Liver (tissue), 3 donors: ENCODE data around the gene AFP.

ENCODE experiments used
- FOXA1 ChIP-seq: IDR thresholded peaks from 2 replicates; pipeline ENCODE4 v1.6.1; 2016; ENCODE audit warnings: antibody characterized with exemption
- GABPA ChIP-seq, 2 donors: IDR thresholded peaks in 1 of 2; conservative IDR thresholded peaks in 1 of 2; 2 replicates each; pipeline ENCODE4 v1.6.1; 2016; ENCODE audit warnings: antibody characterized with exemption in 2 of 2, mild to moderate bottlenecking in 1 of 2, moderate library complexity in 1 of 2
- JUND ChIP-seq, 2 donors: IDR thresholded peaks; 2 replicates each; pipeline ENCODE4 v1.6.1; 2016; ENCODE audit warnings: antibody characterized with exemption in 2 of 2
- NR2F2 ChIP-seq: IDR thresholded peaks from 2 replicates; pipeline ENCODE4 v1.6.1; 2016; ENCODE audit warnings: antibody characterized with exemption
- TF ChIP-seq, protein P1 (sequence below): IDR thresholded peaks from 2 replicates; pipeline ENCODE4 v1.6.1; 2016; ENCODE audit warnings: antibody characterized with exemption, mild to moderate bottlenecking
- TF ChIP-seq, protein P2 (sequence below): fragments of 150-350 bp; IDR thresholded peaks from 2 replicates; pipeline ENCODE4 v1.5.1; 2017; ENCODE audit warnings: improper control_type of control experiment, low read depth, low read length; ENCODE audit not compliant: missing input control
- donor health status: healthy.
- donor health status: healthy.

DNA sequence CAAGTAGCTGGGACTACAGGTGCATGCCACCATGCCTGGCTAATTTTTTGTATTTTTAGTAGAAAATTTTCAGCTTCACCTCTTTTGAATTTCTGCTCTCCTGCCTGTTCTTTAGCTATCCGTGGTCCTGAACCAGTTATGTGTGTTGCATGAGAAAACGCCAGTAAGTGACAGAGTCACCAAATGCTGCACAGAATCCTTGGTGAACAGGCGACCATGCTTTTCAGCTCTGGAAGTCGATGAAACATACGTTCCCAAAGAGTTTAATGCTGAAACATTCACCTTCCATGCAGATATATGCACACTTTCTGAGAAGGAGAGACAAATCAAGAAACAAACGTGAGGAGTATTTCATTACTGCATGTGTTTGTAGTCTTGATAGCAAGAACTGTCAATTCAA lies 18.0 kb upstream of the AFP start:
- TF ChIP-seq, protein P1, sequence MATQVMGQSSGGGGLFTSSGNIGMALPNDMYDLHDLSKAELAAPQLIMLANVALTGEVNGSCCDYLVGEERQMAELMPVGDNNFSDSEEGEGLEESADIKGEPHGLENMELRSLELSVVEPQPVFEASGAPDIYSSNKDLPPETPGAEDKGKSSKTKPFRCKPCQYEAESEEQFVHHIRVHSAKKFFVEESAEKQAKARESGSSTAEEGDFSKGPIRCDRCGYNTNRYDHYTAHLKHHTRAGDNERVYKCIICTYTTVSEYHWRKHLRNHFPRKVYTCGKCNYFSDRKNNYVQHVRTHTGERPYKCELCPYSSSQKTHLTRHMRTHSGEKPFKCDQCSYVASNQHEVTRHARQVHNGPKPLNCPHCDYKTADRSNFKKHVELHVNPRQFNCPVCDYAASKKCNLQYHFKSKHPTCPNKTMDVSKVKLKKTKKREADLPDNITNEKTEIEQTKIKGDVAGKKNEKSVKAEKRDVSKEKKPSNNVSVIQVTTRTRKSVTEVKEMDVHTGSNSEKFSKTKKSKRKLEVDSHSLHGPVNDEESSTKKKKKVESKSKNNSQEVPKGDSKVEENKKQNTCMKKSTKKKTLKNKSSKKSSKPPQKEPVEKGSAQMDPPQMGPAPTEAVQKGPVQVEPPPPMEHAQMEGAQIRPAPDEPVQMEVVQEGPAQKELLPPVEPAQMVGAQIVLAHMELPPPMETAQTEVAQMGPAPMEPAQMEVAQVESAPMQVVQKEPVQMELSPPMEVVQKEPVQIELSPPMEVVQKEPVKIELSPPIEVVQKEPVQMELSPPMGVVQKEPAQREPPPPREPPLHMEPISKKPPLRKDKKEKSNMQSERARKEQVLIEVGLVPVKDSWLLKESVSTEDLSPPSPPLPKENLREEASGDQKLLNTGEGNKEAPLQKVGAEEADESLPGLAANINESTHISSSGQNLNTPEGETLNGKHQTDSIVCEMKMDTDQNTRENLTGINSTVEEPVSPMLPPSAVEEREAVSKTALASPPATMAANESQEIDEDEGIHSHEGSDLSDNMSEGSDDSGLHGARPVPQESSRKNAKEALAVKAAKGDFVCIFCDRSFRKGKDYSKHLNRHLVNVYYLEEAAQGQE = peak; percentile 97
- TF ChIP-seq, protein P2, sequence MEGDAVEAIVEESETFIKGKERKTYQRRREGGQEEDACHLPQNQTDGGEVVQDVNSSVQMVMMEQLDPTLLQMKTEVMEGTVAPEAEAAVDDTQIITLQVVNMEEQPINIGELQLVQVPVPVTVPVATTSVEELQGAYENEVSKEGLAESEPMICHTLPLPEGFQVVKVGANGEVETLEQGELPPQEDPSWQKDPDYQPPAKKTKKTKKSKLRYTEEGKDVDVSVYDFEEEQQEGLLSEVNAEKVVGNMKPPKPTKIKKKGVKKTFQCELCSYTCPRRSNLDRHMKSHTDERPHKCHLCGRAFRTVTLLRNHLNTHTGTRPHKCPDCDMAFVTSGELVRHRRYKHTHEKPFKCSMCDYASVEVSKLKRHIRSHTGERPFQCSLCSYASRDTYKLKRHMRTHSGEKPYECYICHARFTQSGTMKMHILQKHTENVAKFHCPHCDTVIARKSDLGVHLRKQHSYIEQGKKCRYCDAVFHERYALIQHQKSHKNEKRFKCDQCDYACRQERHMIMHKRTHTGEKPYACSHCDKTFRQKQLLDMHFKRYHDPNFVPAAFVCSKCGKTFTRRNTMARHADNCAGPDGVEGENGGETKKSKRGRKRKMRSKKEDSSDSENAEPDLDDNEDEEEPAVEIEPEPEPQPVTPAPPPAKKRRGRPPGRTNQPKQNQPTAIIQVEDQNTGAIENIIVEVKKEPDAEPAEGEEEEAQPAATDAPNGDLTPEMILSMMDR = no peak
- TF ChIP-seq JUND (IDR thresholded peaks at IDR 0.05) (peak in 1 of 2 donors; percentile 22), FOXA1 (no peak), NR2F2 (no peak), GABPA (IDR thresholded peaks at IDR 0.05 in 1 of 2, conservative IDR thresholded peaks at IDR 0.05 in 1 of 2) (no peak)
